H1 (cell line): ENCODE data around the gene CACNA1A. TPM values are rescaled to one million over a fixed set of nuclear protein-coding genes. Genes with fewer than 3 reads are reported as not detected.
A peak's percentile ranks its signal among the peaks of the same experiment; 100 is the strongest.

ENCODE experiments used
- CBX5 ChIP-seq: fragments of 300-800, 300-1000 bp; sonication (generic); IDR thresholded peaks from 2 replicates; pipeline ENCODE4 v1.7.1; 2016; ENCODE audit warnings: antibody characterized with exemption, low read length, low read depth
- NRF1 ChIP-seq: IDR thresholded peaks from 2 replicates; pipeline ENCODE4 v1.6.1; 2011; ENCODE audit warnings: mild to moderate bottlenecking, low read depth, low read length, improper control_type of control experiment
- POLR2A ChIP-seq, 2 experiments: IDR thresholded peaks; 1 replicate in 1 of 2; 2 replicates in 1 of 2; pipeline ENCODE4 v1.6.1; 2011; ENCODE audit warnings: low read depth in 2 of 2, low read length in 2 of 2, mild to moderate bottlenecking in 2 of 2; ENCODE audit errors: control extremely low read depth in 1 of 2
- POLR2AphosphoS5 ChIP-seq: IDR thresholded peaks from 2 replicates; pipeline ENCODE4 v1.6.1; 2011; ENCODE audit warnings: low read depth, low read length
- TAF1 ChIP-seq: IDR thresholded peaks from 2 replicates; pipeline ENCODE4 v1.6.1; 2011; ENCODE audit warnings: mild to moderate bottlenecking, low read depth, low read length
- TBP ChIP-seq: IDR thresholded peaks from 2 replicates; pipeline ENCODE4 v1.6.1; 2011; ENCODE audit warnings: low read depth, low read length, improper control_type of control experiment
- polyA plus RNA-seq, 7 experiments: library from polyadenylated mRNA; depleted of rRNA in 3 of 7; stranded (reverse) in 5 of 7; unstranded in 2 of 7; fragments of >200 nt in 5 of 7; fragments of 200-250 nt in 2 of 7; gene quantifications; 1 replicate in 5 of 7; 2 replicates in 1 of 7; 4 replicates in 1 of 7; pipeline versions ENCODE4 v1.2.1 to v1.2.3, GENCODE V29; 2011 to 2013; ENCODE audit warnings: missing spikeins in 2 of 7, mixed read lengths in 2 of 7
- total RNA-seq: library from RNA; stranded (reverse); fragmentation: NEBNext Ultra II Directional; extraction: Animal tissue kit (Norgen Biotek cat#: 25700); gene quantifications from 2 replicates; pipeline ENCODE4 v1.2.1, GENCODE V29; 2021
- TF ChIP-seq, protein P1 (sequence below): IDR thresholded peaks from 2 replicates; pipeline ENCODE4 v1.6.1; 2012; ENCODE audit warnings: inconsistent platforms

Gene CACNA1A
- total and polyA plus RNA-seq, 2 of the 8 experiments (the other 6 are each of a cell fraction or from before 2014, with no cell fraction given): 10.7 to 25.3 TPM

- TF ChIP-seq, protein P1, sequence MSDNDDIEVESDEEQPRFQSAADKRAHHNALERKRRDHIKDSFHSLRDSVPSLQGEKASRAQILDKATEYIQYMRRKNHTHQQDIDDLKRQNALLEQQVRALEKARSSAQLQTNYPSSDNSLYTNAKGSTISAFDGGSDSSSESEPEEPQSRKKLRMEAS: peak; percentile 14; the same call in 1 of the 2 replicates
- TF ChIP-seq POLR2A (IDR thresholded peaks at IDR 0.05; ENCODE audit: control extremely low read depth in 1 of 2, low read depth in 2 of 2, low read length in 2 of 2): peak in 1 of 2 experiments; percentile 52; a peak in 1 of 3 replicates
- peak; percentile 55; the same call in 1 of the 2 replicates for TF ChIP-seq TAF1
- TF ChIP-seq POLR2AphosphoS5: peak; percentile 45
- TF ChIP-seq NRF1: no peak
- TF ChIP-seq TBP: 0 out of 2 replicates have a peak, but pooled peaks have one; percentile 37
- no peak for TF ChIP-seq CBX5
- TF ChIP-seq, all 59 proteins: peak for 10
Measured at GRCh38 chr19:13163609-13164342, 342.5 kb downstream of the CACNA1A start (continued).
